ENCODE results near the gene TMEM140. TPM values are rescaled to one million over a fixed set of nuclear protein-coding genes. Genes with fewer than 3 reads are reported as not detected.

The TMEM140 gene
- total RNA-seq, 2 donors from 2014 or later, result 4.0 to 9.6 TPM

DNA sequence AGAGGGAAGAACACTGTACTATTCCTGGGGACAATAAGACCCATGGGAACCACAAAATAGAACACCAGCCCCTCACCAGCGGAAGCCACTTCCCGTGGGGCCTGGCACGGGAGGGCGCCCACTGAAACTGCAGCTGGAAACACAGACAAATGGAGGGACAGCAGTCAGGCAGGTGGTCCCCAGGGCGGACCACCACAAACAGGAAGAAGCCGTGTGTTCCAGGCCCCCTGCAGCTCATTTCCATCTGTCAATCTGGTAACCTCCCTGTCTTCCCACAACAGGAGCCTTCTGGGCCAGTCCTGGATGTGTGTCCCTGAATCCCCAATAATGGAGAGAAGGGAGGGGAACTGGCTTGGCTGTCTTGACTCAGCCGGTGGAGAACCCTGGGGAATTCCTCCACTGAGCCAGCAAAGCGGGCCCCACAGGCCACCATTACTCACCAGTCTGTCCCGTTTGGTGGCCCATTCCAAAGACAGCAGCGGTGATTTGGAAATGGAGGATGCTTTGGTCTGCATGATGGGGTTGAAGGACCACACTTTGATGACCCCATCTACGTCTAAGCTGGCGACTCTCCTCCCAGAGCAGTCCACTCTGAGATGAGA, 46.7 kb downstream of the TMEM140 start:
- 87 to 90% methylated on average over 12 of the region's 12 CpGs for WGBS, 2 donors
- intact Hi-C loops (cut with DNase I), result no loop called here
- no peaks in the 10 kb centered on the region for H3K27me3 ChIP-seq
- DNase-seq (no peak), ATAC-seq (no peak)
- H3K4me3 ChIP-seq, result no peak overlapping the region
- peak overlapping the region in 3 of 4 donors; percentile 59 to 75 (median 74) for H3K27ac ChIP-seq
- TF ChIP-seq, protein P1, sequence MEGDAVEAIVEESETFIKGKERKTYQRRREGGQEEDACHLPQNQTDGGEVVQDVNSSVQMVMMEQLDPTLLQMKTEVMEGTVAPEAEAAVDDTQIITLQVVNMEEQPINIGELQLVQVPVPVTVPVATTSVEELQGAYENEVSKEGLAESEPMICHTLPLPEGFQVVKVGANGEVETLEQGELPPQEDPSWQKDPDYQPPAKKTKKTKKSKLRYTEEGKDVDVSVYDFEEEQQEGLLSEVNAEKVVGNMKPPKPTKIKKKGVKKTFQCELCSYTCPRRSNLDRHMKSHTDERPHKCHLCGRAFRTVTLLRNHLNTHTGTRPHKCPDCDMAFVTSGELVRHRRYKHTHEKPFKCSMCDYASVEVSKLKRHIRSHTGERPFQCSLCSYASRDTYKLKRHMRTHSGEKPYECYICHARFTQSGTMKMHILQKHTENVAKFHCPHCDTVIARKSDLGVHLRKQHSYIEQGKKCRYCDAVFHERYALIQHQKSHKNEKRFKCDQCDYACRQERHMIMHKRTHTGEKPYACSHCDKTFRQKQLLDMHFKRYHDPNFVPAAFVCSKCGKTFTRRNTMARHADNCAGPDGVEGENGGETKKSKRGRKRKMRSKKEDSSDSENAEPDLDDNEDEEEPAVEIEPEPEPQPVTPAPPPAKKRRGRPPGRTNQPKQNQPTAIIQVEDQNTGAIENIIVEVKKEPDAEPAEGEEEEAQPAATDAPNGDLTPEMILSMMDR (IDR thresholded peaks at IDR 0.05), result no peak
- TF ChIP-seq POLR2A (IDR thresholded peaks at IDR 0.05), result no peak
- peaks cover 55% of the 10 kb centered on the region for H3K4me1 ChIP-seq
- H3K9me3 ChIP-seq, result no peaks in the 10 kb centered on the region
- peaks cover 13 to 16% of the 10 kb centered on the region in 2 donors for H3K36me3 ChIP-seq (replicated peaks in 1 of 2; ENCODE audit: insufficient read depth in 1 of 2, low read depth in 2 of 2)

DNA sequence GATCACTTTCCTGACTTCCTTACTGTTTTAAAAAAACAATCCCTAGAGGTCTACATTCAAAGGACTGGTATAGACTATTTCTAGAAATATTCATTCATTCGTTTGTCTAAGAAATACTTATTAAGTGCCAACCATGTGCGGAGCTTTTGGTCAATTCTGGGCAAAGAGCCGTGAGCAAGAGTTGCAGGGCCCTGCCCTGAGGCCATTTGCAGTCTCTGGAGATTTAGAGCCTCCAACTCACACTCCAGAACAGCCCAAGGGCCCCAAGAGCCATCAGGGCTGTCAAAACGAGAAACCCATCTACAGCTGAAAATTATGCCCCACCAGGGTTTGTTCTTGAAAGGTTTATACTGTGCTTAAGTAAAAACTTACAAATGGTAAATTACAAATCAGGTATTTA, 47.3 kb downstream of the TMEM140 start:
- 89 to 90% methylated on average over 4 of the region's 4 CpGs for WGBS, 2 donors
- intact Hi-C loops (cut with DNase I), result no loop called here
- Histone ChIP-seq H3K27ac (peak overlapping the region in 3 of 4 donors; percentile 59 to 75 (median 74)), H3K36me3 (replicated peaks in 1 of 2; ENCODE audit: insufficient read depth in 1 of 2, low read depth in 2 of 2) (peaks cover 13 to 16% of the 10 kb centered on the region in 2 donors), H3K9me3 (no peaks in the 10 kb centered on the region), H3K27me3 (no peaks in the 10 kb centered on the region), H3K4me3 (no peak overlapping the region), H3K4me1 (peaks cover 53% of the 10 kb centered on the region)
- ATAC-seq (no peak), DNase-seq (no peak)
- TF ChIP-seq, protein P1 (IDR thresholded peaks at IDR 0.05), result no peak
- no peak for TF ChIP-seq POLR2A (IDR thresholded peaks at IDR 0.05)

DNA sequence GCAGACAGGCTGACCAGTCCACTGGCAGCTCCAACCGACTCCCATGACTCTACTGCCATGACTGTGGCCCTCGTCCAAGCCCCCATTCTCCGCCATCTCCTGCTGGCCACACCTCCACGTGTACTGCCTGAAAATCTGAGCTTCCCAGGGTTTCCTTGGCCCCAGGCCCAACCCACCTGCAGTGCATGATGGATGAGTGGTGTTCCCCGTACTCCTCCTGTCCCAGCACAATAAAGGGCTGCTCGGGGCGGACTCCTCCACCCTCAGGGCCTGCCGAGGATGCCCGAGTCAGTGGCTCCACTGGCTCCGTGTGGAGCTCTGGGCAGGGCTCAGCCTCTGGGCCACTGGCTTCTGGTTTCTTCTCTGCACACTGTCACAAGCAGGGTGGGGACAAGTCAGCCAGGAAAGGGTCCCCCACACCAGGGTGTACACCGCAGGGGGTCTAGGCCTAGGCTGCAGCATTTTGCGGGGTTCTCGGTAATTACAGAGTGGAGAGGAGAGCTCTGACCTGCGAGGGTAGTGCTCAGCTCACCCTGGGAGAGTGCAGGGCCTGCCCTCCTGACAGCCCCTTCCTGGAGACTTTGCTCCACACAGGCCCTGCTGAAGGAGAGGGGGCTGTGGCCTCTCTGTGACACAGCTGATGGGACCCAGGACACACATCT, 48.2 kb downstream of the TMEM140 start:
- peaks cover 13 to 16% of the 10 kb centered on the region in 2 donors for H3K36me3 ChIP-seq (replicated peaks in 1 of 2; ENCODE audit: insufficient read depth in 1 of 2, low read depth in 2 of 2)
- ATAC-seq, result peak; percentile 22
- DNase-seq, result peak in 2 of 4 donors; percentile 53 to 61

DNA sequence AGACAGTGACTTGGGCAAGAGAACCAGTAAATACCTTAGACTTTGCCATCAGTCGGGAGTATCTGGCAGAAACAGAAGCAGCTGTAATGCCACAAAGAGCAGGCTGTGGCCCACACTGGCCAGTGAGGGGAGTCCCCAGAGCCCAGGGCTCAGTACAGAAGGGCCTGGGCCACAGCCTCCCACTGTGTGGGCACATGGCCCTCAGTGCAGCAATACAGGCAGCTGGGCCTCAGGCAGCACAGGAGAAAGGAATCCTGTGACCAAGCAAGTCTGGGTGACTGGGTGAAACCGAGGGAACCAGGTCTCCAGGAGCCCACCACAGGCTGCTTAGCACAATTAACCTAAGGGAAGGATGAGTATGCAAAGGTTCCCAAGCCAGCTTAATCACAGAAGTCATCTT, 49.5 kb downstream of the TMEM140 start:
- Histone ChIP-seq H3K9me3 (no peaks in the 10 kb centered on the region), H3K4me3 (no peak overlapping the region), H3K27me3 (no peaks in the 10 kb centered on the region), H3K27ac (peak overlapping the region in 2 of 4 donors; percentile 17 to 29), H3K36me3 (replicated peaks in 1 of 2; ENCODE audit: insufficient read depth in 1 of 2, low read depth in 2 of 2) (peaks cover 13 to 16% of the 10 kb centered on the region in 2 donors), H3K4me1 (peaks cover 68% of the 10 kb centered on the region)
- 84 to 96% methylated on average over 2 of the region's 2 CpGs for WGBS, 2 donors
- TF ChIP-seq, protein P1 (IDR thresholded peaks at IDR 0.05), result no peak
- no peak for TF ChIP-seq POLR2A (IDR thresholded peaks at IDR 0.05)
- ATAC-seq (no peak), DNase-seq (no peak)
- intact Hi-C loops (cut with DNase I), result no loop called here

More for the DNA sequence above, 48.2 kb downstream of the TMEM140 start:
- no peak for TF ChIP-seq POLR2A (IDR thresholded peaks at IDR 0.05)
- TF ChIP-seq, protein P1 (IDR thresholded peaks at IDR 0.05), result no peak
- H3K9me3 ChIP-seq, result no peaks in the 10 kb centered on the region
- intact Hi-C loops (cut with DNase I), result no loop called here
- H3K4me3 ChIP-seq, result no peak overlapping the region
- H3K4me1 ChIP-seq, result peaks cover 57% of the 10 kb centered on the region
- 68 to 78% methylated on average over 10 to 13 of the region's 14 CpGs for WGBS, 2 donors
- H3K27ac ChIP-seq, result peak overlapping the region in 2 of 4 donors; percentile 46 to 75
- no peaks in the 10 kb centered on the region for H3K27me3 ChIP-seq
